K562 (cell line): ENCODE data around the gene FCHSD1. TPM values are rescaled to one million over a fixed set of nuclear protein-coding genes. Genes with fewer than 3 reads are reported as not detected.

Experiments
- EP300 ChIP-seq: IDR thresholded peaks from 2 replicates; pipeline ENCODE4 v1.6.1; 2012; ENCODE audit warnings: low read length, improper control_type of control experiment
- HSF4 ChIP-seq: fragments of 250-450 bp; sonication (Bioruptor Pico); IDR thresholded peaks from 2 replicates; pipeline ENCODE4 v2.1.2; 2022; ENCODE audit warnings: mild to moderate bottlenecking, moderate library complexity, borderline replicate concordance
- LARP7 ChIP-seq: fragments of 450-650 bp; IDR thresholded peaks from 2 replicates; pipeline ENCODE4 v1.6.1; 2016
- MYC ChIP-seq, 2 experiments: fragments of 250-450 bp in 1 of 2; sonication (Bioruptor Pico) in 1 of 2; IDR thresholded peaks; 2 replicates each; pipeline versions ENCODE4 v1.5.1 to v1.6.1; 2012 to 2021; ENCODE audit warnings: low read depth in 2 of 2, borderline replicate concordance in 1 of 2, improper control_type of control experiment in 1 of 2, low read length in 1 of 2, mild to moderate bottlenecking in 1 of 2, moderate library complexity in 1 of 2
- MYNN ChIP-seq, 2 experiments: sonication (generic); formaldehyde crosslinking in 1 of 2; IDR thresholded peaks; 2 replicates each; pipeline versions ENCODE4 v1.5.0 to v1.6.1; 2016 to 2020; ENCODE audit warnings: antibody characterized with exemption in 1 of 2, missing genetic modification reagents in 1 of 2
- RBM39 ChIP-seq: fragments of 200-400 bp; formaldehyde crosslinking; optimal IDR thresholded peaks from 2 replicates; pipeline ENCODE3; 2018; ENCODE audit warnings: low read depth, low read length
- SLC30A9 ChIP-seq: fragments of 250-450 bp; sonication (Bioruptor Pico); IDR thresholded peaks from 2 replicates; pipeline ENCODE4 v1.8.0; 2022; ENCODE audit warnings: mild to moderate bottlenecking, moderate library complexity
- SMARCE1 ChIP-seq: fragments of 450-650 bp; IDR thresholded peaks from 2 replicates; pipeline ENCODE4 v1.7.1; 2016; ENCODE audit warnings: mild to moderate bottlenecking
- SRSF3 ChIP-seq: fragments of 200-400 bp; formaldehyde crosslinking; IDR thresholded peaks from 2 replicates; pipeline ENCODE4 v1.6.1; 2016; ENCODE audit warnings: mild to moderate bottlenecking, low read length, moderate library complexity; ENCODE audit not compliant: insufficient read depth
- TFAM ChIP-seq: fragments of 250-450 bp; sonication (Bioruptor Pico); conservative IDR thresholded peaks from 2 replicates; pipeline ENCODE4 v1.5.0; 2021; ENCODE audit warnings: mild to moderate bottlenecking, moderate library complexity
- ZKSCAN8 ChIP-seq: fragments of 200-800 bp; sonication (Bioruptor generic); IDR thresholded peaks from 2 replicates; pipeline ENCODE4 v1.6.1; 2016; ENCODE audit warnings: missing genetic modification characterization, missing compliant biosample characterization
- ZNF140 ChIP-seq: fragments of 250-450 bp; sonication (Bioruptor Pico); IDR thresholded peaks from 2 replicates; pipeline ENCODE4 v1.8.0; 2021; ENCODE audit warnings: moderate library complexity, mild to moderate bottlenecking, inconsistent platforms
- polyA plus RNA-seq, 8 experiments: library from polyadenylated mRNA; depleted of rRNA in 4 of 8; stranded (reverse) in 5 of 8; unstranded in 3 of 8; fragments of >200 nt; fragmentation: Nextera tagmentation in 2 of 8; fragmentation: Illumina TruSeq in 1 of 8; extraction: Ambion mirVana in 2 of 8; extraction: Trizol in 1 of 8; gene quantifications; 2 replicates each; pipeline versions ENCODE4 v1.2.1 to v1.2.3, GENCODE V29; 2011 to 2014; ENCODE audit warnings: inconsistent platforms in 1 of 8, missing spikeins in 1 of 8
- total RNA-seq, 7 experiments: library from RNA; depleted of rRNA in 6 of 7; stranded (reverse); fragments of >200 nt in 6 of 7; fragmentation: Illumina TruSeq in 2 of 7; extraction: Trizol in 2 of 7; gene quantifications; 2 replicates each; pipeline versions ENCODE4 v1.2.1 to v1.2.3, GENCODE V29; 2011 to 2021; ENCODE audit warnings: low replicate concordance in 1 of 7
- TF ChIP-seq, protein P1 (sequence below): fragments of 200-600 bp; sonication (generic); IDR thresholded peaks from one replicate; pipeline ENCODE4 v1.6.1; 2012; ENCODE audit warnings: mild to moderate bottlenecking, low read depth, low read length, inconsistent platforms
- TF ChIP-seq, protein P2 (sequence below): fragments of 450-650 bp; IDR thresholded peaks from 2 replicates; pipeline ENCODE4 v1.6.1; 2016; ENCODE audit warnings: missing biosample characterization, missing genetic modification characterization
- TF ChIP-seq, protein P3 (sequence below): sonication (generic); formaldehyde crosslinking; IDR thresholded peaks from 2 replicates; pipeline ENCODE4 v1.9.0; 2022; ENCODE audit warnings: mild to moderate bottlenecking, missing genetic modification reagents

The FCHSD1 gene
- total and polyA plus RNA-seq, 9 of the 15 experiments (the other 6 are each of a cell fraction or from before 2014, with no cell fraction given) = 0.35 to 37.5 (median 13.6) TPM

DNA sequence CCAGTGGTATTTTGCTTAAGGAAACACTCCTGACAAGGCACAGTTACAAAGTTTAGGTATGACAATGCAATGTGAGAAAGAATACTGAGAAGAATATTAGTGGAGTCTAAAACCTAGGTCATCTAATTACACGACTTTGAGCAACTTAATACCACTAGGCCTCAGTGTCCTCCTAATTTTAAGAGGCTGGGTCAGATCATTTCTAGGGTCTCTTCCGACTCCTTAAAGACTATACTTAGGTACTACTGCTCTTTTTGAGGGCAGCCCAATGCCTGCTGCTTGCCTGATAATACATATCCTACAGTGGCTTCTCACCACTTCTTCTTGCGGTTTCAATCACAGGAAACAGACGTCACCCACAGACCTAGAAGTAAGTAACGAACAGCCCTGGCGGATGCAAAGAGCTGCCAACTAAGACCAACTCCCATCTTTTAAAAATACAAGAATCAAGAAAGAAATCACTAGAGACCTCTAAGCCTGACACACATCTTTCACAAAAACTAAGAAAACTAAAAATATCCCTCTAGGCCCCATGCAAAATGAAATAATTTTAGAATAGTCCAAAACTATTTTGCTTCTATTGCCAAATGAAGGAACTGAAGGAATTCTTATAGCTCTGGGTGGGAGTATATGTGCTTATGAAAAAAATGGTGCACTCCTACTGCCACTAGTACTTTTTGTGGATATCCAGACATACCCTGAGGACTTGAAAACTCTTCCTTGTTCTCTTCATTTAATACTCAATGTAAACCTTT, 45.5 kb downstream of the FCHSD1 start (continued):
- TF ChIP-seq, protein P1, sequence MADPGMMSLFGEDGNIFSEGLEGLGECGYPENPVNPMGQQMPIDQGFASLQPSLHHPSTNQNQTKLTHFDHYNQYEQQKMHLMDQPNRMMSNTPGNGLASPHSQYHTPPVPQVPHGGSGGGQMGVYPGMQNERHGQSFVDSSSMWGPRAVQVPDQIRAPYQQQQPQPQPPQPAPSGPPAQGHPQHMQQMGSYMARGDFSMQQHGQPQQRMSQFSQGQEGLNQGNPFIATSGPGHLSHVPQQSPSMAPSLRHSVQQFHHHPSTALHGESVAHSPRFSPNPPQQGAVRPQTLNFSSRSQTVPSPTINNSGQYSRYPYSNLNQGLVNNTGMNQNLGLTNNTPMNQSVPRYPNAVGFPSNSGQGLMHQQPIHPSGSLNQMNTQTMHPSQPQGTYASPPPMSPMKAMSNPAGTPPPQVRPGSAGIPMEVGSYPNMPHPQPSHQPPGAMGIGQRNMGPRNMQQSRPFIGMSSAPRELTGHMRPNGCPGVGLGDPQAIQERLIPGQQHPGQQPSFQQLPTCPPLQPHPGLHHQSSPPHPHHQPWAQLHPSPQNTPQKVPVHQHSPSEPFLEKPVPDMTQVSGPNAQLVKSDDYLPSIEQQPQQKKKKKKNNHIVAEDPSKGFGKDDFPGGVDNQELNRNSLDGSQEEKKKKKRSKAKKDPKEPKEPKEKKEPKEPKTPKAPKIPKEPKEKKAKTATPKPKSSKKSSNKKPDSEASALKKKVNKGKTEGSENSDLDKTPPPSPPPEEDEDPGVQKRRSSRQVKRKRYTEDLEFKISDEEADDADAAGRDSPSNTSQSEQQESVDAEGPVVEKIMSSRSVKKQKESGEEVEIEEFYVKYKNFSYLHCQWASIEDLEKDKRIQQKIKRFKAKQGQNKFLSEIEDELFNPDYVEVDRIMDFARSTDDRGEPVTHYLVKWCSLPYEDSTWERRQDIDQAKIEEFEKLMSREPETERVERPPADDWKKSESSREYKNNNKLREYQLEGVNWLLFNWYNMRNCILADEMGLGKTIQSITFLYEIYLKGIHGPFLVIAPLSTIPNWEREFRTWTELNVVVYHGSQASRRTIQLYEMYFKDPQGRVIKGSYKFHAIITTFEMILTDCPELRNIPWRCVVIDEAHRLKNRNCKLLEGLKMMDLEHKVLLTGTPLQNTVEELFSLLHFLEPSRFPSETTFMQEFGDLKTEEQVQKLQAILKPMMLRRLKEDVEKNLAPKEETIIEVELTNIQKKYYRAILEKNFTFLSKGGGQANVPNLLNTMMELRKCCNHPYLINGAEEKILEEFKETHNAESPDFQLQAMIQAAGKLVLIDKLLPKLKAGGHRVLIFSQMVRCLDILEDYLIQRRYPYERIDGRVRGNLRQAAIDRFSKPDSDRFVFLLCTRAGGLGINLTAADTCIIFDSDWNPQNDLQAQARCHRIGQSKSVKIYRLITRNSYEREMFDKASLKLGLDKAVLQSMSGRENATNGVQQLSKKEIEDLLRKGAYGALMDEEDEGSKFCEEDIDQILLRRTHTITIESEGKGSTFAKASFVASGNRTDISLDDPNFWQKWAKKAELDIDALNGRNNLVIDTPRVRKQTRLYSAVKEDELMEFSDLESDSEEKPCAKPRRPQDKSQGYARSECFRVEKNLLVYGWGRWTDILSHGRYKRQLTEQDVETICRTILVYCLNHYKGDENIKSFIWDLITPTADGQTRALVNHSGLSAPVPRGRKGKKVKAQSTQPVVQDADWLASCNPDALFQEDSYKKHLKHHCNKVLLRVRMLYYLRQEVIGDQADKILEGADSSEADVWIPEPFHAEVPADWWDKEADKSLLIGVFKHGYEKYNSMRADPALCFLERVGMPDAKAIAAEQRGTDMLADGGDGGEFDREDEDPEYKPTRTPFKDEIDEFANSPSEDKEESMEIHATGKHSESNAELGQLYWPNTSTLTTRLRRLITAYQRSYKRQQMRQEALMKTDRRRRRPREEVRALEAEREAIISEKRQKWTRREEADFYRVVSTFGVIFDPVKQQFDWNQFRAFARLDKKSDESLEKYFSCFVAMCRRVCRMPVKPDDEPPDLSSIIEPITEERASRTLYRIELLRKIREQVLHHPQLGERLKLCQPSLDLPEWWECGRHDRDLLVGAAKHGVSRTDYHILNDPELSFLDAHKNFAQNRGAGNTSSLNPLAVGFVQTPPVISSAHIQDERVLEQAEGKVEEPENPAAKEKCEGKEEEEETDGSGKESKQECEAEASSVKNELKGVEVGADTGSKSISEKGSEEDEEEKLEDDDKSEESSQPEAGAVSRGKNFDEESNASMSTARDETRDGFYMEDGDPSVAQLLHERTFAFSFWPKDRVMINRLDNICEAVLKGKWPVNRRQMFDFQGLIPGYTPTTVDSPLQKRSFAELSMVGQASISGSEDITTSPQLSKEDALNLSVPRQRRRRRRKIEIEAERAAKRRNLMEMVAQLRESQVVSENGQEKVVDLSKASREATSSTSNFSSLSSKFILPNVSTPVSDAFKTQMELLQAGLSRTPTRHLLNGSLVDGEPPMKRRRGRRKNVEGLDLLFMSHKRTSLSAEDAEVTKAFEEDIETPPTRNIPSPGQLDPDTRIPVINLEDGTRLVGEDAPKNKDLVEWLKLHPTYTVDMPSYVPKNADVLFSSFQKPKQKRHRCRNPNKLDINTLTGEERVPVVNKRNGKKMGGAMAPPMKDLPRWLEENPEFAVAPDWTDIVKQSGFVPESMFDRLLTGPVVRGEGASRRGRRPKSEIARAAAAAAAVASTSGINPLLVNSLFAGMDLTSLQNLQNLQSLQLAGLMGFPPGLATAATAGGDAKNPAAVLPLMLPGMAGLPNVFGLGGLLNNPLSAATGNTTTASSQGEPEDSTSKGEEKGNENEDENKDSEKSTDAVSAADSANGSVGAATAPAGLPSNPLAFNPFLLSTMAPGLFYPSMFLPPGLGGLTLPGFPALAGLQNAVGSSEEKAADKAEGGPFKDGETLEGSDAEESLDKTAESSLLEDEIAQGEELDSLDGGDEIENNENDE = no peak
- TF ChIP-seq RBM39 = no peak
- TF ChIP-seq EP300 = peak; percentile 98
- TF ChIP-seq ZNF140 (CRISPR knock-in tag) = no peak
- peak; percentile 96 for TF ChIP-seq SMARCE1
- TF ChIP-seq LARP7 = no peak
- TF ChIP-seq SLC30A9 (CRISPR knock-in tag) = no peak
- no peak for TF ChIP-seq ZKSCAN8 (CRISPR knock-in tag)
- no peak for TF ChIP-seq SRSF3
- TF ChIP-seq, protein P2, sequence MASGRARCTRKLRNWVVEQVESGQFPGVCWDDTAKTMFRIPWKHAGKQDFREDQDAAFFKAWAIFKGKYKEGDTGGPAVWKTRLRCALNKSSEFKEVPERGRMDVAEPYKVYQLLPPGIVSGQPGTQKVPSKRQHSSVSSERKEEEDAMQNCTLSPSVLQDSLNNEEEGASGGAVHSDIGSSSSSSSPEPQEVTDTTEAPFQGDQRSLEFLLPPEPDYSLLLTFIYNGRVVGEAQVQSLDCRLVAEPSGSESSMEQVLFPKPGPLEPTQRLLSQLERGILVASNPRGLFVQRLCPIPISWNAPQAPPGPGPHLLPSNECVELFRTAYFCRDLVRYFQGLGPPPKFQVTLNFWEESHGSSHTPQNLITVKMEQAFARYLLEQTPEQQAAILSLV (tag) = no peak
- peak; percentile 25; the same call in 1 of the 2 replicates for TF ChIP-seq MYC (IDR thresholded peaks at IDR 0.05; ENCODE audit: low read depth, low read length)
- TF ChIP-seq MYC (CRISPR knock-in tag; IDR thresholded peaks at IDR 0.05; ENCODE audit: borderline replicate concordance, low read depth) = no peak
- peak; percentile 84 for TF ChIP-seq MYNN (IDR thresholded peaks at IDR 0.05)
- TF ChIP-seq MYNN (CRISPR knock-in tag; IDR thresholded peaks at IDR 0.05) = no peak
- TF ChIP-seq, protein P3, sequence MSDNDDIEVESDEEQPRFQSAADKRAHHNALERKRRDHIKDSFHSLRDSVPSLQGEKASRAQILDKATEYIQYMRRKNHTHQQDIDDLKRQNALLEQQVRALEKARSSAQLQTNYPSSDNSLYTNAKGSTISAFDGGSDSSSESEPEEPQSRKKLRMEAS (CRISPR knock-in tag) = no peak
- TF ChIP-seq TFAM (CRISPR knock-in tag) = no peak
- no peak for TF ChIP-seq HSF4
